Activated naive CD8-positive, alpha-beta T cell treated with anti-CD3 and anti-CD28 coated beads for 36 hours (primary cell): ENCODE data around the gene IFT122. TPM values are rescaled to one million over a fixed set of nuclear protein-coding genes. Genes with fewer than 3 reads are reported as not detected.

Experiments used
- total RNA-seq, 2 experiments: library from RNA; stranded (reverse); gene quantifications; one replicate each; pipeline ENCODE4 v1.2.3, GENCODE V29; 2021

The IFT122 gene
- total RNA-seq, 2 experiments from 2014 or later: 14.9 to 15.6 TPM

Other genes with a start within 250 kb of the IFT122 start
- gene COPG1, start 190.6 kb upstream of the IFT122 start, total RNA-seq: 100 to 1,000 TPM; 128 to 132 TPM
- gene HMCES, start 161.4 kb upstream of the IFT122 start, total RNA-seq: 10 to 100 TPM; 83.6 to 83.7 TPM
- under 1 TPM; 0.24 to 0.39 TPM for gene EFCAB12, start 11.6 kb upstream of the IFT122 start, total RNA-seq
- gene MBD4, start 276 bp upstream of the IFT122 start, total RNA-seq: 10 to 100 TPM; 48.2 to 51.1 TPM
- gene RHO, start 88.4 kb downstream of the IFT122 start, total RNA-seq: not detected
- gene H1-8, start 103.0 kb downstream of the IFT122 start, total RNA-seq: not detected
- 1 to 10 TPM; 1.5 to 1.6 TPM for gene PLXND1, start 166.5 kb downstream of the IFT122 start, total RNA-seq